Activated CD8-positive, alpha-beta memory T cell treated with anti-CD3 and anti-CD28 coated beads, Interleukin-2, amount 50 U/mL, for 24 hours (primary cell): ENCODE results near the gene GAREM2.

ENCODE experiments used
- DNase-seq: peaks from one replicate; pipeline ENCODE4 v3.0.0-alpha.2; 2020; ENCODE audit errors: extremely low read depth

Gene GAREM2

DNA sequence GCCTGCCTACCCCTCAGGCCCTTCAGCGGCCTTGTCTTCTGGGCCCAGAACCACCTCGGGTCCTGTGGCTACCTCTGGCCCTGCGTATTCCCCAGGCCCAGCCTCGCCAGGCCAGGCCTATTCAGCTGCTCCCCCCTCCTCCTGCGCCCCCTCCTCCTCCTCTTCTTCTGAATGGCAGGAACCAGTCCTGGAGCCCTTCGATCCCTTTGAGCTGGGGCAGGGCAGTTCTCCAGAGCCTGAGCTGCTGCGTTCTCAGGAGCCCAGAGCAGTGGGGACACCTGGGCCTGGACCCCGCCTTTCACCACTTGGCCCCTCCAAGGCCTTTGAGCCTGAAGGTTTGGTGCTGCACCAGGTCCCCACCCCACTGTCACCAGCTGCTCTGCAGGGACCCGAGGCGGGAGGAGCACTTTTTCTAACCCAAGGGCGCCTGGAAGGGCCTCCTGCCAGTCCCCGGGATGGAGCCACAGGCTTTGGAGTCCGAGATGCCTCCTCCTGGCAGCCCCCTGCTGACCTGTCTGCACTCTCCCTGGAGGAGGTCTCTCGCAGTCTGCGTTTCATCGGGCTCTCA lies 14.7 kb downstream of the GAREM2 start:
- DNase-seq, result no peak

- no peak for DNase-seq
Observed at GRCh38 chr2:26189123-26189522, 16.2 kb downstream of the GAREM2 start.

GRCh38 chr2:26189751-26190150 lies 16.9 kb downstream of the GAREM2 start:
- DNase-seq, result no peak

GRCh38 chr2:26190369-26190768 lies 17.5 kb downstream of the GAREM2 start:
- DNase-seq, result no peak

DNA sequence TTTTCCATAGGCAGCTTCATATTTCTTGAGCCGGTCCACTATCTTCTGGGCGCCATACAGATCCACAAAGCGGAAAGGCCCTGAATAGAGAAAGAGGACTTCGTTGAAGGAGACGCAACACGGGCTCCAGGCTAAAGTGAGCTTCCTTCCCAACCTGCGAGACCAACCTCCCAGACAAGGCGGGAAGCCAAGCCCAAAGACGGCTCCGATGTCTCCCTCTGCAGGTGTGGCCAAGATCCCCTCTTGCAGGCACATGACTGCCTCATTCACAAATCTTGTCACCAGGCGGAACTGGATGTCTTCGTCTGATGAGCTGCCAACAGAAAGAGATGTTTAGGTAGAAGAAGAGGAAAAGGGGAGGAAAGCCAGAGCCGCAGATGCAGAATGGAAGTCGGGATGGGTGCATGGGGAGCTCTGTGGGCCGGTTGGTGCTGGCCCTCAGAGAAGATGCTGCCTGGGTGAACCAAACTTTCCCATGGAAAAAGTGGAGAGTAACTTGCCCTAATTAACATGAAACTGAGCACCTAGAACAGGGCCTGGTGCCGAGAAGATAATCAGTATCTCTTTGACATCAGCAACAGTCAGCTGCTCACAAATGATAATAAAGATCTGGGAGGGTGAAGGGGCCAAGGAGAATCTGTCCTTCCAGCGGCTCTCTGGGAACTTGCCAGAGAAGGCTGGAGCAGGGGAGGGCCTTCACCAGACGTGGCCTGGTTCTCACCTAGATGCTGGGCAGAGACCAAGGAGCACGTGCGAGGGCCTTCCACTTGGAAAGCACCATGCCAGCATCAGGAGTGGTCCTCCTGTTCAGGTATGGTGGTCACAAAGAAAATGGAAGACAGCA lies 18.6 kb downstream of the GAREM2 start:
- no peak for DNase-seq

DNA sequence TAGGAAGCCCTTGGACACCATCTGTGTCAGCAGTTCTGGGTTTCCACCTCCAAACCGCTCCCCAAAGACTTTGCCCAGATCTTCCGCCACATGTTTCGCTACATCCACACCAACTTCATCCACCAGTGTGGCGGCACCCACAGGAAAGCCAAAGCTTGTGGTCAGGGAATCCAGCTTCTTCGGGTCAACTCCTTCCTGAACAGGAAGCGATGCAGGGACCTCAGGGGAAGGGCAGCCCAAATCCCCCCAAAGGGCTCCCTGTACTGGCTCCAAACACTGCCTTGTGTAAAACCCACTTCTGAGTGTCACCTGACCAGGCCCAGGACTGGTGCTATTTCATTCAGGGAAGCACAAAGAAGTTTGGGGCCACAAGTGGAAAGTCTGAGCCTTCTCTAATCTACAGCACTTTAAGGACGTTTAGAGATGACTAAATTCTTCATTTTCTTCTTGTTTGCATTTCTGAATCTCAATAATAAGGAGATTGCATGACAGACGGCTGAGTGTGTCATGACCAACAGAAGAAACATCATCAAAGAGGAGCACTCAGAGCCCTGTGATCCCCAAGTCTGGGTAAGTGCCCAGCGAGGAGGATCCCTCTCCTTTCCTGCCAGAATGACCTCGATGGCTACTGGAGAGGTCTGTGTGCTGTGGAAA lies 20.8 kb downstream of the GAREM2 start:
- no peak for DNase-seq

GRCh38 chr2:26195040-26195984 lies 22.4 kb downstream of the GAREM2 start:
- DNase-seq, result no peak

DNA sequence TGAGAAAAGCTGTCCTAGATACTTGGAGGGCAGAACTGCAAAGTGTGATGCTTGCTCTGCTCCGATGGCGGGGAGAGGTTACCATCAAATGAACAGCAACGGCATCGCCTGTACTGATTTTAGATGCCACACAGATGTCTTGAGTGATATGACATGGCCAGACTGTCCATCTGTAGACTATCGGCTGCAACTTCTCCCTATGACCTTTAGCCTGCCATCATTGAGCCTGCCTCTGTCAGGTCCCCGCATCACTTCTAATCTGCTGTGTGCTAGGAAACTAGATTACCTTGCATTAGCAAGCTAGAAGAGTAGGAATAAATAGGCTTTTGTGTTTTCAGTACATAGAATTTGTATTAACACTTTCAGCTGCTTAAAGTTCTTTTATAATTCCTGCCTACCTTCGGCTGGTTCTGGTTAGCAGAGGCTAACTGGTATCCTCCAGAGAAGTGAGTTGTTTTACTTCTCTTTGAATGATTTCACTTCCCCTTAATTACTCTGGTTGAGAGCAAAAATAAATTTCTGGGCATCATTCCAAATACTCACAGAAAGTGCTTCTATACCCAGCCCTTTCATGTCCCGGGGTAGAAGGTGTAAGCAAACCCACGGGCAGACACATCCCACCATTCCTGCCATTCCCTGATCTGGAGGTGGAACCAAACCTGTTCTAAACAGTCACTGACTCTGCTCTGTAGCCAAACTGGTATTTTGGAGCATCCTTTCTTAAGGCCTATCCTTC lies 24.0 kb downstream of the GAREM2 start:
- DNase-seq, result no peak

DNA sequence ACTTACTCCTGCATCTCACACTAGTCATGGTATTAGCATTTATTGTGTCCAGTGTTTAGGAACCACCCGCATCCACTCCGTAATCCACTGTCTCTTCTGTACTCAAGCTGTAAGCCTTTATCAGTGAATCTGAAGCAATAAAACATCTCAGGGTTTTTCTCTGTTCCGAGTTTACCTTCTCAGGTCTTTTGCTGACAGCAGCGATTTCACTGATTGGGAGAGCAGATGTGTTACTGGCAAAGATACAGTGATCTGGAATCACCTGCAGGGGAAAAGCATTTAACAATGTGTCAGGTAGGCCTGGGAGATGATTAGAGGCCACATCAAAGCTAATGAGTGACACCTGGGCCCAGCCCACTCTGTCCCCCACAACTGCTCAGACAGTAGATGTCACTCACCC lies 24.6 kb downstream of the GAREM2 start:
- no peak for DNase-seq

- DNase-seq, result no peak
Observed at GRCh38 chr2:26202981-26203490, 30.1 kb downstream of the GAREM2 start.

DNA sequence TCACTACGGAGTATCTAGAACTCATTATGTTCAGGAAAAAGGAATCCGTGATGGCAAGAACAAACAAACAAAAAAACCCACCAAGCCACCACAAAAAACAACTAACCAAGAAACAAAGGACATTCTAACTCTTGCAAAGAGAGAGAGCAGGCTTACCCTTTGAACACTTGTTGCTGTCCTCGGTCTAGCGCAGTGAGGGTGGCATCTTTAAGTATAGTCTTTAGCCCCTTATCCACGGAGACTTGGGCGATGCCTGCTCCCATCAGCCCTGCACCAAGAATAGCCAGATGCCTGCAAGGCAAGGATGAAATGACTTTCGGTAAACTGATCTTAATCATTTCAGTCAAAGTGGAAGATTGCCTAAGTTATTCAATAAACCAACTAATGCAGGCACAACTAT lies 31.0 kb downstream of the GAREM2 start:
- no peak for DNase-seq

- no peak for DNase-seq
Observed at GRCh38 chr2:26212011-26212410, 39.1 kb downstream of the GAREM2 start.

DNA sequence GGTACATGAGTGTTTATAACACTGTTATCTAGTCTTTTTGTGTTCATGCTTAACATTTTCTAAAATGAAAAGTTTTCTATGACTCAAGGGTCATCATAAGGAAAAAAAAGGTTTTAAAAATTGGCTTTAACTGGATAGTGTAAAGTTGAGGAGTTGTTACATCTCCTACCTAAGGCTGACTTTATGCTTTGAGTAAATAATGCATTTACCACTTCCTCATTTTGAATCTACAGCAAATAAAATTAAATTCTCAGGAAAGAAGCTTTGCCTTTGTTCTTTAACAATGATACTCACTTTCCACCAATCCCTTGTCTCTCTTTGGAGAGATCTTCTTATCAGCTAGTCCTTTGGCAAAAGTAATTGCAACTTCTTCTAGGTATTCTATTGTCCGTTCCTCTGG lies 41.9 kb downstream of the GAREM2 start:
- no peak for DNase-seq

- no peak for DNase-seq
Observed at GRCh38 chr2:26215833-26216232, 42.9 kb downstream of the GAREM2 start.

DNA sequence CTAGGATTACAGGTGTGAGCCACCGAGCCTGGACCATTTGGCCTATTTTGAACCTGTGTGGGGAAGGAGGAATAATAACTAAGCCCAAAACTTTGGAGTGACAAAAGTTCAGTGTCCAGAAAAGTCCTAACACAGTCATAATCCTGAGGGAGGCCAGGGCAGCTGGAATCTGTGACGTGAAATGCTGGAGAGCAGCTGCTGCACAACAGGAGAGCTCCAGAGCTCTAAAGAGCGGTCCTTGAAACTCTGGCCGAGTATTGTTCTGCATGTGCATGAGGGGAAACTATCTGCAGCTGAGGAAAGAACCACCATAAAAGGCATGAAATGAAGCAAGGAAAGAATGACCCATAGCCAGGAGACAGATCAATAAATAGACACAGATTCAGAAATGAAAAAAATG lies 43.7 kb downstream of the GAREM2 start:
- DNase-seq, result no peak

DNA sequence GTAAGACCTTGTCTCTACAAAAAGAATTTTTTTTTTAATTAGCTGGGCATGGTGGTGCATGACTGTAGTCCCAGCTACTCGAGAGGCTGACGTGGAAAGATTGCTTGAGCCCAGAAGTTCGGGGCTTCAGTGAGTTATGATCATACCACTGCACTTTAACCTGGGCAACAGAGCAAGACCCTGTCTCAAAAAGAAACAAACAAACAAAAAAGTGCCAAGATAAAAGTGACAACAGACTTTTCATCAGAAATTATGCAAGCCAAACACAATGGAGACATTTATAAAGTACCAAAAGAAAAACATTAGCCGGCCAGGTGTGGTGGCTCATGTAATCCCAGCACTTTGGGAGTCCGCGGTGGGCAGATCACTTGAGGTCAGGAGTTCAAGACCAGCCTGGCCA lies 44.8 kb downstream of the GAREM2 start:
- DNase-seq, result no peak

DNA sequence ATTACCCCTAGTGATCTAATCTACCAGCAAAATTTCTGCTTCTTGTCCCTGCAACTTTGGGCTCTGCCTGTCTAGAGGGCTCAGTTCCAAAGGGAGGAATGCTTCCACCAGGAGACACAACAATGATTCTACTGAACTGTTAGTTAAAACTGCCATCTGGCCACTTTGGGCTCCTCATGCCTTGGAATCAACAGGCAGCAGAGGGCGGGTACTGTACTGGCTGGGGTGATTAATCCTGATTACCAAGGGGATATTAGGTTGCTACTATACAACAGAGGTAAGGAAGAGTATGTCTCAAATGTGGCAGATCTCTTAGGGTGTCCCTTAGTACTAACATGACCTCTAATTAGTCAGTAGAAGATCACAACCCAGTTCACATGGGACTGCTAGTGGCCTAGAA lies 50.1 kb downstream of the GAREM2 start:
- no peak for DNase-seq

- DNase-seq, result no peak
Observed at GRCh38 chr2:26224095-26224494, 51.2 kb downstream of the GAREM2 start.

- DNase-seq, result no peak
Observed at GRCh38 chr2:26229595-26229994, 56.7 kb downstream of the GAREM2 start.

DNA sequence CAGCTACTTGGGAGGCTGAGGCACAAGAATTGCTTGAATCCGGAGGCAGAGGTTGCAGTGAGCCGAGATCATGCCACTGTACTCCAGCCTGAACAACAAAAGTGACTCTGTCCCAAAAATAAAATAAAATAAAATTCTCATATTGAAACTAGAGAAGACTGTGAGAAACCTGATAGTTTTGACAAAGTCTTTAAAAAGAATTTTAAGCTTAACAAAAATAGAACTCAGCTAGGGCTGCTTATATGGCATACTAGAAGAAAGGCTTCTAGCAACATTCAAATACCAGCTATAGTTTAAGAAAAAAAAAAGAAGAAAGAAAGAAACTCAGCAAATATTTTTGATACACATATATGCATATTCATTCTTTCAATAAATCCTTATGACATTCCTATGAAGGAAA lies 57.9 kb downstream of the GAREM2 start:
- no peak for DNase-seq

GRCh38 chr2:26235089-26235488 lies 62.2 kb downstream of the GAREM2 start:
- no peak for DNase-seq
